Endodermal cell (in vitro differentiated cells): ENCODE results near the gene ZNF497. TPM values are rescaled to one million over a fixed set of nuclear protein-coding genes. Genes with fewer than 3 reads are reported as not detected.
A peak's percentile ranks its signal among the peaks of the same experiment; 100 is the strongest.

Source experiments
- DNase-seq: peaks from one replicate; pipeline ENCODE4 v3.0.0-alpha.2; 2017
- H3K27ac ChIP-seq: 2 replicates; pipeline ENCODE4 v1.5.1; 2013; ENCODE audit warnings: mild to moderate bottlenecking, low read depth, low read length, moderate library complexity
- H3K27me3 ChIP-seq: 2 replicates; pipeline ENCODE4 v1.6.1; 2013; ENCODE audit warnings: mild to moderate bottlenecking, low read length, moderate library complexity; ENCODE audit not compliant: insufficient read depth, control insufficient read depth, poor library complexity, severe bottlenecking
- H3K36me3 ChIP-seq: 2 replicates; pipeline ENCODE4 v1.7.0; 2013; ENCODE audit warnings: mild to moderate bottlenecking, low read length, moderate library complexity; ENCODE audit not compliant: control insufficient read depth, insufficient read depth
- H3K4me1 ChIP-seq: one replicate; pipeline ENCODE4 v1.7.0; 2013; ENCODE audit warnings: low read length; ENCODE audit not compliant: control insufficient read depth, insufficient read depth
- H3K4me3 ChIP-seq: 2 replicates; pipeline ENCODE4 v1.5.1; 2013; ENCODE audit warnings: mild to moderate bottlenecking, low read length, moderate library complexity
- H3K9ac ChIP-seq: 2 replicates; pipeline ENCODE4 v1.6.1; 2013; ENCODE audit warnings: mild to moderate bottlenecking, low read length, moderate library complexity; ENCODE audit not compliant: poor library complexity, severe bottlenecking; ENCODE audit errors: extremely low read depth
- H3K9me3 ChIP-seq: 2 replicates; pipeline ENCODE4 v1.6.1; 2013; ENCODE audit warnings: mild to moderate bottlenecking, low read length, moderate library complexity; ENCODE audit not compliant: control insufficient read depth
- H3K27ac Mint-ChIP-seq: 2 replicates; pipeline ENCODE4 v1.8.0; 2020; ENCODE audit warnings: mixed read lengths
- H3K27me3 Mint-ChIP-seq: 2 replicates; pipeline ENCODE4 v1.8.0; 2021; ENCODE audit warnings: mild to moderate bottlenecking, mixed read lengths; ENCODE audit not compliant: insufficient read depth
- H3K36me3 Mint-ChIP-seq: 2 replicates; pipeline ENCODE4 v1.8.0; 2020; ENCODE audit warnings: low read depth, mixed read lengths
- H3K4me1 Mint-ChIP-seq: 2 replicates; pipeline ENCODE4 v1.8.0; 2020; ENCODE audit warnings: mixed read lengths
- H3K4me3 Mint-ChIP-seq: 2 replicates; pipeline ENCODE4 v1.8.0; 2020; ENCODE audit warnings: mild to moderate bottlenecking, moderate library complexity, mixed read lengths
- H3K9me3 Mint-ChIP-seq: 2 replicates; pipeline ENCODE4 v1.8.0; 2020; ENCODE audit warnings: mild to moderate bottlenecking, mixed read lengths
- WGBS, 2 experiments: methylation state at CpG; one replicate each; pipeline versions ENCODE4 v1.1.5 to v1.1.7; 2013; ENCODE audit warnings: missing lambda C conversion rate in 2 of 2, mixed read lengths in 1 of 2; ENCODE audit not compliant: insufficient coverage in 1 of 2, insufficient read length in 1 of 2; 5-methylcytosine and 5-hydroxymethylcytosine counted together
- microRNA-seq: library from miRNA; unstranded; fragments of <30 nt; microRNA quantifications from one replicate; pipeline ENCODE4 v1.2.0, GENCODE V29; 2020; ENCODE audit warnings: borderline microRNAs expressed
- total RNA-seq, 2 donors: library from RNA; stranded (reverse); fragmentation: NEBNext Ultra II Directional in 1 of 2; extraction: Animal tissue kit (Norgen Biotek cat#: 25700) in 1 of 2; gene quantifications; 2 replicates in 1 of 2; 3 replicates in 1 of 2; pipeline ENCODE4 v1.2.1, GENCODE V29; 2021
- TF ChIP-seq, protein P1 (sequence below): fragments of 200-600 bp; sonication (generic); conservative IDR thresholded peaks from 2 replicates; pipeline ENCODE4 v1.5.0; 2021; ENCODE audit warnings: antibody characterized with exemption, mild to moderate bottlenecking

The ZNF497 gene
- total RNA-seq, 2 donors from 2014 or later: 5.2 to 5.9 TPM

DNA sequence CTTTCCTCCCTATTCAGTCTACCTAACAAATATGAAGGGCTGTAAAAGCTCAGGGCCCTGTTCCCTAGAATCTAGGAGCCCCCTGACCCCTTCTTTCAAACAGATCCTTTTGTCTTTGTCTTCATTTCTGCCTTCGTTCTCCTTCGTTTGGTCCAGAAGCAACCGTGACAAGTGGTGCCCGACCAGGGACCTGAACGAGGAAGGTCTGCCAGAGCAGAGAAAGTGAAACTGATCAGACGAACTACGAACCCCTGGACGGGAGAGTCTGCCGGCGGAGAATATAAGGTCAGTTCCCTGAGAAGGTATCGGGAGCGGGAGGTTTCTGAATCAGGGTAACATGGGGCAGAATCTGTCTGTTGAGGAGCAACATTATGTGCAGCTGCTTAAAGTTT is 56.6 kb downstream of the ZNF497 start:
- no peaks in the 10 kb centered on the region for H3K9me3 ChIP-seq
- no peak overlapping the region for H3K27ac ChIP-seq
- TF ChIP-seq, protein P1, sequence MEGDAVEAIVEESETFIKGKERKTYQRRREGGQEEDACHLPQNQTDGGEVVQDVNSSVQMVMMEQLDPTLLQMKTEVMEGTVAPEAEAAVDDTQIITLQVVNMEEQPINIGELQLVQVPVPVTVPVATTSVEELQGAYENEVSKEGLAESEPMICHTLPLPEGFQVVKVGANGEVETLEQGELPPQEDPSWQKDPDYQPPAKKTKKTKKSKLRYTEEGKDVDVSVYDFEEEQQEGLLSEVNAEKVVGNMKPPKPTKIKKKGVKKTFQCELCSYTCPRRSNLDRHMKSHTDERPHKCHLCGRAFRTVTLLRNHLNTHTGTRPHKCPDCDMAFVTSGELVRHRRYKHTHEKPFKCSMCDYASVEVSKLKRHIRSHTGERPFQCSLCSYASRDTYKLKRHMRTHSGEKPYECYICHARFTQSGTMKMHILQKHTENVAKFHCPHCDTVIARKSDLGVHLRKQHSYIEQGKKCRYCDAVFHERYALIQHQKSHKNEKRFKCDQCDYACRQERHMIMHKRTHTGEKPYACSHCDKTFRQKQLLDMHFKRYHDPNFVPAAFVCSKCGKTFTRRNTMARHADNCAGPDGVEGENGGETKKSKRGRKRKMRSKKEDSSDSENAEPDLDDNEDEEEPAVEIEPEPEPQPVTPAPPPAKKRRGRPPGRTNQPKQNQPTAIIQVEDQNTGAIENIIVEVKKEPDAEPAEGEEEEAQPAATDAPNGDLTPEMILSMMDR: no peak
- no peaks in the 10 kb centered on the region for H3K27me3 Mint-ChIP-seq
- H3K36me3 Mint-ChIP-seq: peaks cover 39% of the 10 kb centered on the region
- no peaks in the 10 kb centered on the region for H3K27me3 ChIP-seq
- 70 to 78% methylated on average over 12 of the region's 12 CpGs for WGBS, 2 experiments
- peak overlapping the region; percentile 97 for H3K4me3 Mint-ChIP-seq
- H3K36me3 ChIP-seq: peaks cover 60% of the 10 kb centered on the region
- H3K9me3 Mint-ChIP-seq: no peaks in the 10 kb centered on the region
- peak overlapping the region; percentile 81 for H3K9ac ChIP-seq
- no peak for DNase-seq
- peak overlapping the region; percentile 54 for H3K27ac Mint-ChIP-seq
- H3K4me1 ChIP-seq: no peaks in the 10 kb centered on the region
- peak overlapping the region; percentile 98 for H3K4me3 ChIP-seq
- peaks cover 14% of the 10 kb centered on the region for H3K4me1 Mint-ChIP-seq

DNA sequence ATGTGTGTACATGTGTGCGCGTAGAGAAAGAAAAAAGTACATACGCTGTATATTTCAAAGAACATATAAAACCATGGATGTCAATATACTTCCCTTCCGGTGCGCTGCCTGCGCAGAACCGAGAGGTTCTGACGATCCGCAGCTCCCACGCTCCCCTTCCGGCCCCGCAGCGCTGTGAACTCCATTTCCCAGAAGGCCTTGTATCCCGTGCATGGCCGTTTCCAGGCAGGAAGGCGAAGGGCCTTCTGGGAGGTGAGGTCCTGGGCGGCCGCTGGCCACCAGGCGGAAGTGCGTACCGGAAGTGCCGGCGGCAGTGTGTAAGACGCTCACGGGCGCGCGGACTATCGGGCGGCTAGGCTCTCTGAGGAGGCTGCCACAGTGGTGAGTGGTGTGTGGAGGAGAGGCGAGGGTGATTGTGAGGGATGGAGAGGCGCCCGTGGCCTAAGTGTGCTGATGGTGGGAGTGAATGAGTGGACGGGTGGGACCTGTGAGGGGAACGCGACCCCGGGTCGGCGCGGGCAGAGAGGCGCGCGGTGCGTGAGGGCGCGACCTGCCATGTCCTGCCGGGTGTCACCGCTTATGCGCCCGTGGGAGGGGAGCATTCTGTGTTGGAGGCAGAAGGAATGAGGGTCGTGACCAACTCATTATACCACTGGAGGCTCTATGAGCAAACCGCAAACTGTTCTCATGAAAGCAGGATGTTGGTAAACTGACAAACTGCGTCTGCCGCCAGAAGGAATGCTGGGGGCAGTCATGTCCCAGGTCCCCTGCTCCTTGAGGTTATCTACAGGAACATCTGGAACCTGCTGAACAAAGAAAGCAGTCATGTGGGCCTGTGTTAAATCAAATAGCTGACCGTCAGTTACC is 57.3 kb downstream of the ZNF497 start, which contains the start of gene ERVK3-1:
TSS of gene ERVK3-1 (plus strand) at position 313 of the 867 bp plus-strand sequence. CDS start 6,792 bp downstream, outside the sequence.
- Histone ChIP-seq H3K9ac (peak within 1 kb of the TSS; percentile 81), H3K27ac (peak within 1 kb of the TSS; percentile 34), H3K9me3 (no peaks in the 10 kb centered on the region), H3K36me3 (peaks cover 67% of the 10 kb centered on the region), H3K4me1 (no peaks in the 10 kb centered on the region), H3K27me3 (no peaks in the 10 kb centered on the region), H3K4me3 (peak within 1 kb of the TSS; percentile 98)
- TF ChIP-seq, protein P1: peak; percentile 17
- H3K4me1 Mint-ChIP-seq: peaks cover 14% of the 10 kb centered on the region
- peak within 1 kb of the TSS; percentile 97 for H3K4me3 Mint-ChIP-seq
- H3K36me3 Mint-ChIP-seq: peaks cover 45% of the 10 kb centered on the region
- H3K9me3 Mint-ChIP-seq: no peaks in the 10 kb centered on the region
- 1 to 2% methylated on average over 26 to 53 of the region's 55 CpGs for WGBS, 2 experiments
- peak; percentile 98 for DNase-seq
- peak within 1 kb of the TSS; percentile 96 for H3K27ac Mint-ChIP-seq
- H3K27me3 Mint-ChIP-seq: no peaks in the 10 kb centered on the region

DNA sequence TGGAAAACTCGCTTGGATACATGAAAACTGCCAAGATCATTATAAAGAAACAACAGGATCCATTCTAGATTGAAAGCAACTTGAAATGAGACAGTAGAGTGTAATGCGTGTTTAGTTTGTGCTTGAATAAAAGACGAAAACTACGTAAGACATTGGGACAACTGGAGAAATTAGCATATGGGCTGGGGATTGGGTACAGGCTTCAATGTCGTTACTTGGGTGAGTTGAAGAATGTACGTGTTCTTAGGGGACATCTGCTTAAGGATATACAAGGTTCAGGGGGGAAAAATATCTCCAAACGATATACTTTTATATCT is 57.8 kb downstream of the ZNF497 start:
- peaks cover 14% of the 10 kb centered on the region for H3K4me1 Mint-ChIP-seq
- peak overlapping the region; percentile 98 for H3K4me3 ChIP-seq
- H3K4me1 ChIP-seq: no peaks in the 10 kb centered on the region
- no peak for DNase-seq
- no peaks in the 10 kb centered on the region for H3K9me3 ChIP-seq
- WGBS, 2 experiments: 31 to 78% methylated on average over 3 to 6 of the region's 7 CpGs
- no peak overlapping the region for H3K27ac ChIP-seq
- H3K9me3 Mint-ChIP-seq: no peaks in the 10 kb centered on the region
- peaks cover 67% of the 10 kb centered on the region for H3K36me3 ChIP-seq
- TF ChIP-seq, protein P1: no peak
- H3K27ac Mint-ChIP-seq: peak overlapping the region; percentile 96
- peak overlapping the region; percentile 97 for H3K4me3 Mint-ChIP-seq
- H3K27me3 Mint-ChIP-seq: no peaks in the 10 kb centered on the region
- H3K36me3 Mint-ChIP-seq: peaks cover 51% of the 10 kb centered on the region
- no peak overlapping the region for H3K9ac ChIP-seq
- no peaks in the 10 kb centered on the region for H3K27me3 ChIP-seq

Small RNAs within 50 kb of the gene (microRNA-seq; reads per million reads assigned to microRNA genes)
- gene MIR4754 (not detected), gene MIR6806 (not detected)

Other genes with a start within 250 kb of the ZNF497 start
- gene ZNF329, start 212.0 kb downstream of the ZNF497 start, total RNA-seq: 10 to 100 TPM; 16.7 to 24.7 TPM
- gene ZNF274, start 179.7 kb downstream of the ZNF497 start, total RNA-seq: 10 to 100 TPM; 23.2 to 24.9 TPM
- 10 to 100 TPM; 65.7 to 80.2 TPM for gene ZNF544, start 133.8 kb downstream of the ZNF497 start, total RNA-seq
- 10 to 100 TPM; 14.4 to 16.1 TPM for gene ZNF8, start 83.8 kb downstream of the ZNF497 start, total RNA-seq
- 10 to 100 TPM; 27.5 to 28.0 TPM for gene ERVK3-1, start 57.4 kb downstream of the ZNF497 start, total RNA-seq
- gene ZSCAN22, start 35.8 kb downstream of the ZNF497 start, total RNA-seq: 1 to 10 TPM; 3.8 TPM
- gene A1BG, start 9.3 kb downstream of the ZNF497 start, total RNA-seq: 10 to 100 TPM; 12.6 to 16.4 TPM
- 1 to 10 TPM; 3.1 to 3.8 TPM for gene ZNF837, start 18.3 kb upstream of the ZNF497 start, total RNA-seq
- 1,000 to 10,000 TPM in 1 of 2 donors, 100 to 1,000 TPM in 1; 896 to 1,039 TPM for gene RPS5, start 24.5 kb upstream of the ZNF497 start, total RNA-seq
- gene RNF225, start 32.9 kb upstream of the ZNF497 start, total RNA-seq: under 1 TPM; 0.82 to 0.92 TPM
- gene ZNF584, start 45.9 kb upstream of the ZNF497 start, total RNA-seq: 10 to 100 TPM; 10.3 to 14.8 TPM
- 1 to 10 TPM in 1 of 2 donors, under 1 TPM in 1; 0.71 to 1.2 TPM for gene ZNF132, start 77.4 kb upstream of the ZNF497 start, total RNA-seq
- 1 to 10 TPM; 5.4 to 6.0 TPM for gene ZNF324B, start 88.9 kb upstream of the ZNF497 start, total RNA-seq
- gene ZNF324, start 104.3 kb upstream of the ZNF497 start, total RNA-seq: 1 to 10 TPM; 7.0 to 8.7 TPM
- gene ZNF446, start 113.6 kb upstream of the ZNF497 start, total RNA-seq: 10 to 100 TPM; 10.4 to 10.7 TPM
- gene SLC27A5, start 149.2 kb upstream of the ZNF497 start, total RNA-seq: 10 to 100 TPM; 13.6 to 15.3 TPM
- 10 to 100 TPM; 19.0 to 19.4 TPM for gene ZBTB45, start 157.1 kb upstream of the ZNF497 start, total RNA-seq
- gene TRIM28, start 181.3 kb upstream of the ZNF497 start, total RNA-seq: 100 to 1,000 TPM; 809 to 859 TPM
- gene CHMP2A, start 192.4 kb upstream of the ZNF497 start, total RNA-seq: 100 to 1,000 TPM in 1 of 2 donors, 10 to 100 TPM in 1; 97.7 to 147 TPM
- 100 to 1,000 TPM in 1 of 2 donors, 10 to 100 TPM in 1; 90.8 to 116 TPM for gene UBE2M, start 195.9 kb upstream of the ZNF497 start, total RNA-seq
- gene MZF1, start 210.6 kb upstream of the ZNF497 start, total RNA-seq: 10 to 100 TPM; 24.3 to 33.1 TPM